Fibroblast of lung (primary cell): ENCODE measurements around the gene SPON1.

Experiments
- EZH2 ChIP-seq: IDR thresholded peaks from 2 replicates; pipeline ENCODE4 v1.5.1; 2012; ENCODE audit warnings: low read length, control low read depth, mild to moderate bottlenecking; ENCODE audit errors: missing control alignments
- TF ChIP-seq, protein P1 (sequence below), 2 donors: IDR thresholded peaks in 1 of 2; conservative IDR thresholded peaks in 1 of 2; 1 replicate in 1 of 2; 2 replicates in 1 of 2; pipeline ENCODE4 v1.5.1; 2011 to 2012; ENCODE audit warnings: low read length in 2 of 2, control low read depth in 1 of 2, inconsistent platforms in 1 of 2, low read depth in 1 of 2, mild to moderate bottlenecking in 1 of 2

GRCh38 chr11:13944016-13944415 lies 18.5 kb upstream of the SPON1 start:
- TF ChIP-seq, protein P1, sequence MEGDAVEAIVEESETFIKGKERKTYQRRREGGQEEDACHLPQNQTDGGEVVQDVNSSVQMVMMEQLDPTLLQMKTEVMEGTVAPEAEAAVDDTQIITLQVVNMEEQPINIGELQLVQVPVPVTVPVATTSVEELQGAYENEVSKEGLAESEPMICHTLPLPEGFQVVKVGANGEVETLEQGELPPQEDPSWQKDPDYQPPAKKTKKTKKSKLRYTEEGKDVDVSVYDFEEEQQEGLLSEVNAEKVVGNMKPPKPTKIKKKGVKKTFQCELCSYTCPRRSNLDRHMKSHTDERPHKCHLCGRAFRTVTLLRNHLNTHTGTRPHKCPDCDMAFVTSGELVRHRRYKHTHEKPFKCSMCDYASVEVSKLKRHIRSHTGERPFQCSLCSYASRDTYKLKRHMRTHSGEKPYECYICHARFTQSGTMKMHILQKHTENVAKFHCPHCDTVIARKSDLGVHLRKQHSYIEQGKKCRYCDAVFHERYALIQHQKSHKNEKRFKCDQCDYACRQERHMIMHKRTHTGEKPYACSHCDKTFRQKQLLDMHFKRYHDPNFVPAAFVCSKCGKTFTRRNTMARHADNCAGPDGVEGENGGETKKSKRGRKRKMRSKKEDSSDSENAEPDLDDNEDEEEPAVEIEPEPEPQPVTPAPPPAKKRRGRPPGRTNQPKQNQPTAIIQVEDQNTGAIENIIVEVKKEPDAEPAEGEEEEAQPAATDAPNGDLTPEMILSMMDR (conservative IDR thresholded peaks at IDR 0.05 in 1 of 2, IDR thresholded peaks at IDR 0.05 in 1 of 2; ENCODE audit: low read depth in 1 of 2, low read length in 2 of 2), result no peak
- no peak for TF ChIP-seq EZH2
